K562 (cell line): Measurements from ENCODE around the gene NGDN. TPM values are rescaled to one million over a fixed set of nuclear protein-coding genes. Genes with fewer than 3 reads are reported as not detected.

Experiments
- CSDE1 ChIP-seq, 2 experiments: fragments of 450-650 bp; IDR thresholded peaks; 2 replicates each; pipeline ENCODE4 v1.6.1; 2016; ENCODE audit warnings: mild to moderate bottlenecking in 1 of 2
- HCFC1 ChIP-seq: IDR thresholded peaks from 2 replicates; pipeline ENCODE4 v1.6.1; 2012; ENCODE audit warnings: low read depth, low read length, improper control_type of control experiment
- KLF13 ChIP-seq: fragments of 450-650 bp; IDR thresholded peaks from 2 replicates; pipeline ENCODE4 v1.6.1; 2016; ENCODE audit warnings: missing genetic modification characterization, low read depth, mild to moderate bottlenecking, missing compliant biosample characterization, moderate library complexity, borderline replicate concordance
- MAFK ChIP-seq: IDR thresholded peaks from 2 replicates; pipeline ENCODE4 v1.6.1; 2011; ENCODE audit warnings: low read length, improper control_type of control experiment
- PCBP1 ChIP-seq: fragments of 200-400 bp; formaldehyde crosslinking; IDR thresholded peaks from 2 replicates; pipeline ENCODE4 v1.6.1; 2018; ENCODE audit warnings: mild to moderate bottlenecking, low read depth, low read length; ENCODE audit not compliant: poor library complexity, severe bottlenecking
- PURB ChIP-seq: sonication (generic); formaldehyde crosslinking; IDR thresholded peaks from 2 replicates; pipeline ENCODE4 v1.9.0; 2021; ENCODE audit warnings: low read depth, mild to moderate bottlenecking, missing genetic modification reagents
- RBM39 ChIP-seq: fragments of 200-400 bp; formaldehyde crosslinking; optimal IDR thresholded peaks from 2 replicates; pipeline ENCODE3; 2018; ENCODE audit warnings: low read depth, low read length
- XRCC4 ChIP-seq: IDR thresholded peaks from one replicate; pipeline ENCODE4 v1.6.1; 2011; ENCODE audit not compliant: insufficient read depth, insufficient read length; ENCODE audit errors: extremely low read depth
- ZNF140 ChIP-seq: fragments of 250-450 bp; sonication (Bioruptor Pico); IDR thresholded peaks from 2 replicates; pipeline ENCODE4 v1.8.0; 2021; ENCODE audit warnings: moderate library complexity, mild to moderate bottlenecking, inconsistent platforms
- polyA plus RNA-seq, 8 experiments: library from polyadenylated mRNA; depleted of rRNA in 4 of 8; stranded (reverse) in 5 of 8; unstranded in 3 of 8; fragments of >200 nt; fragmentation: Nextera tagmentation in 2 of 8; fragmentation: Illumina TruSeq in 1 of 8; extraction: Ambion mirVana in 2 of 8; extraction: Trizol in 1 of 8; gene quantifications; 2 replicates each; pipeline versions ENCODE4 v1.2.1 to v1.2.3, GENCODE V29; 2011 to 2014; ENCODE audit warnings: inconsistent platforms in 1 of 8, missing spikeins in 1 of 8
- total RNA-seq, 7 experiments: library from RNA; depleted of rRNA in 6 of 7; stranded (reverse); fragments of >200 nt in 6 of 7; fragmentation: Illumina TruSeq in 2 of 7; extraction: Trizol in 2 of 7; gene quantifications; 2 replicates each; pipeline versions ENCODE4 v1.2.1 to v1.2.3, GENCODE V29; 2011 to 2021; ENCODE audit warnings: low replicate concordance in 1 of 7
- TF ChIP-seq, protein P1 (sequence below): fragments of 450-650 bp; IDR thresholded peaks from 2 replicates; pipeline ENCODE4 v1.6.1; 2016; ENCODE audit warnings: mild to moderate bottlenecking, moderate library complexity
- TF ChIP-seq, protein P2 (sequence below): sonication (generic); formaldehyde crosslinking; IDR thresholded peaks from 2 replicates; pipeline ENCODE4 v1.8.0; 2022; ENCODE audit warnings: mild to moderate bottlenecking, low read depth, missing genetic modification reagents
- TF ChIP-seq, protein P3 (sequence below): sonication (generic); formaldehyde crosslinking; IDR thresholded peaks from 2 replicates; pipeline ENCODE4 v1.8.1; 2023; ENCODE audit warnings: mild to moderate bottlenecking, missing genetic modification reagents

NGDN gene
- total and polyA plus RNA-seq, 9 of the 15 experiments (the other 6 are each of a cell fraction or from before 2014, with no cell fraction given): 42.9 to 195 (median 74.9) TPM

DNA sequence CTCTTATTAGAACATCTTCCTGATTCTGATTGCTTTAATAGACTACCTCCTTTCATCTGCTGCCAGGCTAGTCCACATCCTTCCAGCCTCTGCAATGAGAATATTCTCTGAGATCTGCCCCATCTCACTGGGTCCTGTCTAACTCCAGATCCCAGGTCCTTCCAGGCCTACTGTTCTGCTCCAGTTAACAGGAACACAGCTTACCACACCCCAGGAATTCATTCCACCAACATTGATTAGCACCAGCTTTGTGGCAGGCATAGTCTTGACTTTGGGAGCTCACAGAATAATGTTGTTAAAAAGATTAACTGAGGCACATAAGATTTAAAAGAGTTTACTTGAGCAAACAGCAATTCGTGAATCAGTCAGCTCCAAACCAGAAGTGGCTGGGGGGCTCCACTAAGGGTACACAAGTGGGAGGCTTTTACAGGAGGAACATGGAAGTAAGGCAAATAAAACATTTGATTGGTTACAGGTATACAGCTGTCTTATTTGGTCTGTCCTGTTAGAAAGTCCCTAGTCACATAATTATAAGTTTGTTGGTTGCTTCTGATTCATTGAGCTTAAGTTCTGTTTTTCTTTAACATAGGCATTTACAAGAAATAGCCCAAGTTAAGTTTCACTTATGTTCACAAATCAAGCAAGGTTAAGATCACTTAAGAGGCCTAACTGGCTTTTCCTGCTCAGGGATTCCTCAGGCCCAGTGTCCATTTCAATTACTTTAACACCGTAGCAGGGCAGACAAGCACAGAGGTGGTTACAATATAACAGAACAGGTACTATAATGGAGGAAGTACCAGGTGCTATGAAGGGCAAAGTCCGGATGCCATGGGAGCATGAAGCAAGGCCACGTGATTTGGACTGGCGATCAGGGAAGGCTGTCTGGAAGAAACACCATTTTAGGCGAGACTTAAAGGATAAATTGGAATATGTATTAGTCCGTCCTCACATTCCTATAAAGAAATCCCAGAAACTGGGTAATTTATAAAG, 21.8 kb upstream of the NGDN start (continued):
- TF ChIP-seq, protein P1, sequence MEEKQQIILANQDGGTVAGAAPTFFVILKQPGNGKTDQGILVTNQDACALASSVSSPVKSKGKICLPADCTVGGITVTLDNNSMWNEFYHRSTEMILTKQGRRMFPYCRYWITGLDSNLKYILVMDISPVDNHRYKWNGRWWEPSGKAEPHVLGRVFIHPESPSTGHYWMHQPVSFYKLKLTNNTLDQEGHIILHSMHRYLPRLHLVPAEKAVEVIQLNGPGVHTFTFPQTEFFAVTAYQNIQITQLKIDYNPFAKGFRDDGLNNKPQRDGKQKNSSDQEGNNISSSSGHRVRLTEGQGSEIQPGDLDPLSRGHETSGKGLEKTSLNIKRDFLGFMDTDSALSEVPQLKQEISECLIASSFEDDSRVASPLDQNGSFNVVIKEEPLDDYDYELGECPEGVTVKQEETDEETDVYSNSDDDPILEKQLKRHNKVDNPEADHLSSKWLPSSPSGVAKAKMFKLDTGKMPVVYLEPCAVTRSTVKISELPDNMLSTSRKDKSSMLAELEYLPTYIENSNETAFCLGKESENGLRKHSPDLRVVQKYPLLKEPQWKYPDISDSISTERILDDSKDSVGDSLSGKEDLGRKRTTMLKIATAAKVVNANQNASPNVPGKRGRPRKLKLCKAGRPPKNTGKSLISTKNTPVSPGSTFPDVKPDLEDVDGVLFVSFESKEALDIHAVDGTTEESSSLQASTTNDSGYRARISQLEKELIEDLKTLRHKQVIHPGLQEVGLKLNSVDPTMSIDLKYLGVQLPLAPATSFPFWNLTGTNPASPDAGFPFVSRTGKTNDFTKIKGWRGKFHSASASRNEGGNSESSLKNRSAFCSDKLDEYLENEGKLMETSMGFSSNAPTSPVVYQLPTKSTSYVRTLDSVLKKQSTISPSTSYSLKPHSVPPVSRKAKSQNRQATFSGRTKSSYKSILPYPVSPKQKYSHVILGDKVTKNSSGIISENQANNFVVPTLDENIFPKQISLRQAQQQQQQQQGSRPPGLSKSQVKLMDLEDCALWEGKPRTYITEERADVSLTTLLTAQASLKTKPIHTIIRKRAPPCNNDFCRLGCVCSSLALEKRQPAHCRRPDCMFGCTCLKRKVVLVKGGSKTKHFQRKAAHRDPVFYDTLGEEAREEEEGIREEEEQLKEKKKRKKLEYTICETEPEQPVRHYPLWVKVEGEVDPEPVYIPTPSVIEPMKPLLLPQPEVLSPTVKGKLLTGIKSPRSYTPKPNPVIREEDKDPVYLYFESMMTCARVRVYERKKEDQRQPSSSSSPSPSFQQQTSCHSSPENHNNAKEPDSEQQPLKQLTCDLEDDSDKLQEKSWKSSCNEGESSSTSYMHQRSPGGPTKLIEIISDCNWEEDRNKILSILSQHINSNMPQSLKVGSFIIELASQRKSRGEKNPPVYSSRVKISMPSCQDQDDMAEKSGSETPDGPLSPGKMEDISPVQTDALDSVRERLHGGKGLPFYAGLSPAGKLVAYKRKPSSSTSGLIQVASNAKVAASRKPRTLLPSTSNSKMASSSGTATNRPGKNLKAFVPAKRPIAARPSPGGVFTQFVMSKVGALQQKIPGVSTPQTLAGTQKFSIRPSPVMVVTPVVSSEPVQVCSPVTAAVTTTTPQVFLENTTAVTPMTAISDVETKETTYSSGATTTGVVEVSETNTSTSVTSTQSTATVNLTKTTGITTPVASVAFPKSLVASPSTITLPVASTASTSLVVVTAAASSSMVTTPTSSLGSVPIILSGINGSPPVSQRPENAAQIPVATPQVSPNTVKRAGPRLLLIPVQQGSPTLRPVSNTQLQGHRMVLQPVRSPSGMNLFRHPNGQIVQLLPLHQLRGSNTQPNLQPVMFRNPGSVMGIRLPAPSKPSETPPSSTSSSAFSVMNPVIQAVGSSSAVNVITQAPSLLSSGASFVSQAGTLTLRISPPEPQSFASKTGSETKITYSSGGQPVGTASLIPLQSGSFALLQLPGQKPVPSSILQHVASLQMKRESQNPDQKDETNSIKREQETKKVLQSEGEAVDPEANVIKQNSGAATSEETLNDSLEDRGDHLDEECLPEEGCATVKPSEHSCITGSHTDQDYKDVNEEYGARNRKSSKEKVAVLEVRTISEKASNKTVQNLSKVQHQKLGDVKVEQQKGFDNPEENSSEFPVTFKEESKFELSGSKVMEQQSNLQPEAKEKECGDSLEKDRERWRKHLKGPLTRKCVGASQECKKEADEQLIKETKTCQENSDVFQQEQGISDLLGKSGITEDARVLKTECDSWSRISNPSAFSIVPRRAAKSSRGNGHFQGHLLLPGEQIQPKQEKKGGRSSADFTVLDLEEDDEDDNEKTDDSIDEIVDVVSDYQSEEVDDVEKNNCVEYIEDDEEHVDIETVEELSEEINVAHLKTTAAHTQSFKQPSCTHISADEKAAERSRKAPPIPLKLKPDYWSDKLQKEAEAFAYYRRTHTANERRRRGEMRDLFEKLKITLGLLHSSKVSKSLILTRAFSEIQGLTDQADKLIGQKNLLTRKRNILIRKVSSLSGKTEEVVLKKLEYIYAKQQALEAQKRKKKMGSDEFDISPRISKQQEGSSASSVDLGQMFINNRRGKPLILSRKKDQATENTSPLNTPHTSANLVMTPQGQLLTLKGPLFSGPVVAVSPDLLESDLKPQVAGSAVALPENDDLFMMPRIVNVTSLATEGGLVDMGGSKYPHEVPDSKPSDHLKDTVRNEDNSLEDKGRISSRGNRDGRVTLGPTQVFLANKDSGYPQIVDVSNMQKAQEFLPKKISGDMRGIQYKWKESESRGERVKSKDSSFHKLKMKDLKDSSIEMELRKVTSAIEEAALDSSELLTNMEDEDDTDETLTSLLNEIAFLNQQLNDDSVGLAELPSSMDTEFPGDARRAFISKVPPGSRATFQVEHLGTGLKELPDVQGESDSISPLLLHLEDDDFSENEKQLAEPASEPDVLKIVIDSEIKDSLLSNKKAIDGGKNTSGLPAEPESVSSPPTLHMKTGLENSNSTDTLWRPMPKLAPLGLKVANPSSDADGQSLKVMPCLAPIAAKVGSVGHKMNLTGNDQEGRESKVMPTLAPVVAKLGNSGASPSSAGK: no peak
- TF ChIP-seq PCBP1 (no peak), MAFK (no peak), ZNF140 (no peak), XRCC4 (no peak), PURB (CRISPR knock-in tag) (no peak), CSDE1 (IDR thresholded peaks at IDR 0.05) (no peak), KLF13 (tag) (no peak), RBM39 (no peak), HCFC1 (no peak)
- TF ChIP-seq, protein P2, sequence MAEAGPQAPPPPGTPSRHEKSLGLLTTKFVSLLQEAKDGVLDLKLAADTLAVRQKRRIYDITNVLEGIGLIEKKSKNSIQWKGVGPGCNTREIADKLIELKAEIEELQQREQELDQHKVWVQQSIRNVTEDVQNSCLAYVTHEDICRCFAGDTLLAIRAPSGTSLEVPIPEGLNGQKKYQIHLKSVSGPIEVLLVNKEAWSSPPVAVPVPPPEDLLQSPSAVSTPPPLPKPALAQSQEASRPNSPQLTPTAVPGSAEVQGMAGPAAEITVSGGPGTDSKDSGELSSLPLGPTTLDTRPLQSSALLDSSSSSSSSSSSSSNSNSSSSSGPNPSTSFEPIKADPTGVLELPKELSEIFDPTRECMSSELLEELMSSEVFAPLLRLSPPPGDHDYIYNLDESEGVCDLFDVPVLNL (CRISPR knock-in tag): no peak
- TF ChIP-seq, protein P3, sequence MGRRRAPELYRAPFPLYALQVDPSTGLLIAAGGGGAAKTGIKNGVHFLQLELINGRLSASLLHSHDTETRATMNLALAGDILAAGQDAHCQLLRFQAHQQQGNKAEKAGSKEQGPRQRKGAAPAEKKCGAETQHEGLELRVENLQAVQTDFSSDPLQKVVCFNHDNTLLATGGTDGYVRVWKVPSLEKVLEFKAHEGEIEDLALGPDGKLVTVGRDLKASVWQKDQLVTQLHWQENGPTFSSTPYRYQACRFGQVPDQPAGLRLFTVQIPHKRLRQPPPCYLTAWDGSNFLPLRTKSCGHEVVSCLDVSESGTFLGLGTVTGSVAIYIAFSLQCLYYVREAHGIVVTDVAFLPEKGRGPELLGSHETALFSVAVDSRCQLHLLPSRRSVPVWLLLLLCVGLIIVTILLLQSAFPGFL: no peak
- TF ChIP-seq, all 486 proteins: peak for 0
